ENCODE measurements around the gene NOCT.

The NOCT gene

GRCh38 chr4:138975225-138975624 is 40.4 kb upstream of the NOCT start:
- ChIA-PET POLR2A (interaction anchor here (0.6 kb wide), 1 partner anchor 39 kb away, joined by 3 read pairs; no protein-coding TSS in a partner anchor), CTCF (no interaction called here)
- no peak overlapping the region for H3K4me3 ChIP-seq (ENCODE audit: low read depth, low read length)

More at GRCh38 chr4:138975225-138975624, 40.4 kb upstream of the NOCT start:
- TF ChIP-seq, protein P1, sequence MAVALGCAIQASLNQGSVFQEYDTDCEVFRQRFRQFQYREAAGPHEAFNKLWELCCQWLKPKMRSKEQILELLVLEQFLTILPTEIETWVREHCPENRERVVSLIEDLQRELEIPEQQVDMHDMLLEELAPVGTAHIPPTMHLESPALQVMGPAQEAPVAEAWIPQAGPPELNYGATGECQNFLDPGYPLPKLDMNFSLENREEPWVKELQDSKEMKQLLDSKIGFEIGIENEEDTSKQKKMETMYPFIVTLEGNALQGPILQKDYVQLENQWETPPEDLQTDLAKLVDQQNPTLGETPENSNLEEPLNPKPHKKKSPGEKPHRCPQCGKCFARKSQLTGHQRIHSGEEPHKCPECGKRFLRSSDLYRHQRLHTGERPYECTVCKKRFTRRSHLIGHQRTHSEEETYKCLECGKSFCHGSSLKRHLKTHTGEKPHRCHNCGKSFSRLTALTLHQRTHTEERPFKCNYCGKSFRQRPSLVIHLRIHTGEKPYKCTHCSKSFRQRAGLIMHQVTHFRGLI (tag by site-specific recombination; IDR thresholded peaks at IDR 0.05): no peak
- no peak for TF ChIP-seq REST (tag by site-specific recombination; IDR thresholded peaks at IDR 0.05)
- no peak for TF ChIP-seq ZNF138 (tag by site-specific recombination; IDR thresholded peaks at IDR 0.05; ENCODE audit: borderline replicate concordance)
- TF ChIP-seq SCRT2 (tag by site-specific recombination; IDR thresholded peaks at IDR 0.05): no peak
- TF ChIP-seq ZNF530 (tag by site-specific recombination; IDR thresholded peaks at IDR 0.05; ENCODE audit: low read depth): no peak
- no peak for TF ChIP-seq INSM2 (tag by site-specific recombination; IDR thresholded peaks at IDR 0.05)
- no peak for TF ChIP-seq HIC1 (tag by site-specific recombination; IDR thresholded peaks at IDR 0.05)
- TF ChIP-seq ZBTB26 (tag by site-specific recombination; optimal IDR thresholded peaks at IDR 0.05): no peak
- TF ChIP-seq ZNF843 (tag by site-specific recombination; IDR thresholded peaks at IDR 0.05): no peak
- TF ChIP-seq ZNF585B (tag by site-specific recombination; IDR thresholded peaks at IDR 0.05): no peak
- TF ChIP-seq, protein P2, sequence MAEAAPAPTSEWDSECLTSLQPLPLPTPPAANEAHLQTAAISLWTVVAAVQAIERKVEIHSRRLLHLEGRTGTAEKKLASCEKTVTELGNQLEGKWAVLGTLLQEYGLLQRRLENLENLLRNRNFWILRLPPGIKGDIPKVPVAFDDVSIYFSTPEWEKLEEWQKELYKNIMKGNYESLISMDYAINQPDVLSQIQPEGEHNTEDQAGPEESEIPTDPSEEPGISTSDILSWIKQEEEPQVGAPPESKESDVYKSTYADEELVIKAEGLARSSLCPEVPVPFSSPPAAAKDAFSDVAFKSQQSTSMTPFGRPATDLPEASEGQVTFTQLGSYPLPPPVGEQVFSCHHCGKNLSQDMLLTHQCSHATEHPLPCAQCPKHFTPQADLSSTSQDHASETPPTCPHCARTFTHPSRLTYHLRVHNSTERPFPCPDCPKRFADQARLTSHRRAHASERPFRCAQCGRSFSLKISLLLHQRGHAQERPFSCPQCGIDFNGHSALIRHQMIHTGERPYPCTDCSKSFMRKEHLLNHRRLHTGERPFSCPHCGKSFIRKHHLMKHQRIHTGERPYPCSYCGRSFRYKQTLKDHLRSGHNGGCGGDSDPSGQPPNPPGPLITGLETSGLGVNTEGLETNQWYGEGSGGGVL (tag by site-specific recombination; IDR thresholded peaks at IDR 0.05): no peak
- TF ChIP-seq ZNF514 (tag by site-specific recombination; IDR thresholded peaks at IDR 0.05): no peak
- no peak for TF ChIP-seq ZNF202 (tag by site-specific recombination; IDR thresholded peaks at IDR 0.05; ENCODE audit: borderline replicate concordance)
- no peak for TF ChIP-seq ZNF211 (tag by site-specific recombination; IDR thresholded peaks at IDR 0.05; ENCODE audit: low read depth)
- Histone ChIP-seq H3K9me3 (ENCODE audit: control insufficient read depth, insufficient read depth, low read depth, low read length) (no peaks in the 10 kb centered on the region), H3K36me3 (ENCODE audit: control insufficient read depth in 2 of 2, insufficient read depth in 1 of 2, low read length in 2 of 2) (no peaks in the 10 kb centered on the region), H3K4me1 (ENCODE audit: control insufficient read depth, insufficient read depth, low read length) (no peaks in the 10 kb centered on the region), H3K27ac (ENCODE audit: extremely low read depth, low read depth, low read length) (no peak overlapping the region)
